H1 (cell line): ENCODE results near the gene SYT13. TPM values are rescaled to one million over a fixed set of nuclear protein-coding genes. Genes with fewer than 3 reads are reported as not detected.

Experiments
- CTCF ChIA-PET: fragments of 300-600 bp; sonication (Branson Sonifier 250); formaldehyde crosslinking; loops from one replicate; lab custom pipeline; 2021; ENCODE audit not compliant: partially characterized antibody; lab: Charles Lee
- POLR2A ChIA-PET: fragments of 300-600 bp; sonication (Branson Sonifier 250); formaldehyde crosslinking; loops from one replicate; lab custom pipeline; 2021; ENCODE audit warnings: inconsistent platforms; ENCODE audit not compliant: partially characterized antibody; lab: Charles Lee
- DNase-seq, 2 experiments: peaks; one replicate each; pipeline versions ENCODE4 v3.0.0 to v3.0.0-alpha.2; 2010 to 2022; ENCODE audit warnings: low spot score in 2 of 2, low read depth in 1 of 2, mixed read lengths in 1 of 2
- FAIRE-seq: peaks from 2 replicates; lab custom pipeline; 2011; peaks lifted over from hg19 to GRCh38; lab: Jason Lieb, UNC
- H2AFZ ChIP-seq: 2 replicates; pipeline ENCODE4 v1.8.1; 2012; ENCODE audit warnings: low read length, inconsistent platforms
- H2AK5ac ChIP-seq: 2 replicates; pipeline ENCODE4 v1.6.1; 2013; ENCODE audit warnings: low read depth, low read length
- H2BK120ac ChIP-seq: replicated peaks from 2 replicates; pipeline ENCODE3; 2013; ENCODE audit warnings: low read depth, low read length, inconsistent platforms
- H2BK12ac ChIP-seq: 2 replicates; pipeline ENCODE4 v1.6.1; 2013; ENCODE audit warnings: low read depth, low read length
- H2BK15ac ChIP-seq: 2 replicates; pipeline ENCODE4 v1.6.1; 2013; ENCODE audit warnings: low read length
- H2BK20ac ChIP-seq: 2 replicates; pipeline ENCODE4 v1.6.1; 2013; ENCODE audit warnings: low read length
- H2BK5ac ChIP-seq: 2 replicates; pipeline ENCODE4 v1.6.1; 2013; ENCODE audit warnings: low read depth, low read length
- H3K14ac ChIP-seq: 2 replicates; pipeline ENCODE4 v1.6.1; 2013; ENCODE audit warnings: inconsistent platforms; ENCODE audit not compliant: insufficient read length
- H3K18ac ChIP-seq: 2 replicates; pipeline ENCODE4 v1.6.1; 2013; ENCODE audit warnings: low read length; ENCODE audit errors: extremely low read depth
- H3K23ac ChIP-seq: 2 replicates; pipeline ENCODE4 v1.6.1; 2013; ENCODE audit warnings: inconsistent platforms; ENCODE audit not compliant: insufficient read length
- H3K23me2 ChIP-seq: 2 replicates; pipeline ENCODE4 v1.6.1; 2013; ENCODE audit warnings: low read depth, low read length
- H3K27ac ChIP-seq: 2 replicates; pipeline ENCODE4 v1.6.1; 2011; ENCODE audit warnings: low read depth, low read length, inconsistent platforms
- H3K27me3 ChIP-seq, 4 experiments: replicated peaks in 1 of 4; 1 replicate in 1 of 4; 2 replicates in 3 of 4; pipeline versions ENCODE4 v1.6.1 to v1.8.1; 2011 to 2013; ENCODE audit warnings: low read length in 3 of 4, mild to moderate bottlenecking in 3 of 4, inconsistent platforms in 2 of 4, mixed read lengths in 2 of 4, moderate library complexity in 1 of 4; ENCODE audit not compliant: control insufficient read depth in 3 of 4, insufficient read depth in 3 of 4; ENCODE audit errors: extremely low read depth in 1 of 4
- H3K36me3 ChIP-seq, 4 experiments: 2 replicates each; pipeline versions ENCODE4 v1.6.1 to v1.8.1; 2011 to 2013; ENCODE audit warnings: mild to moderate bottlenecking in 4 of 4, low read length in 3 of 4, moderate library complexity in 2 of 4, control low read depth in 1 of 4, inconsistent platforms in 1 of 4; ENCODE audit not compliant: insufficient read depth in 4 of 4, control insufficient read depth in 2 of 4
- H3K4ac ChIP-seq: replicated peaks from 2 replicates; pipeline ENCODE3; 2013; ENCODE audit warnings: low read length, low read depth, mixed read lengths, inconsistent platforms; ENCODE audit not compliant: insufficient read length
- H3K4me1 ChIP-seq, 4 experiments: replicated peaks in 1 of 4; 1 replicate in 1 of 4; 2 replicates in 3 of 4; pipeline versions ENCODE4 v1.6.1 to v1.8.1; 2011 to 2013; ENCODE audit warnings: low read length in 3 of 4, inconsistent platforms in 2 of 4, mixed read lengths in 1 of 4; ENCODE audit not compliant: insufficient read depth in 4 of 4, control insufficient read depth in 3 of 4
- H3K4me2 ChIP-seq, 2 experiments: 2 replicates each; pipeline versions ENCODE4 v1.6.1 to v1.8.1; 2011 to 2013; ENCODE audit warnings: low read depth in 2 of 2, low read length in 2 of 2, control low read depth in 1 of 2, inconsistent platforms in 1 of 2, mild to moderate bottlenecking in 1 of 2; ENCODE audit not compliant: insufficient read depth in 1 of 2
- H3K4me3 ChIP-seq, 4 experiments: fragments of 200-600, 300-600 bp in 1 of 4; sonication (generic), shearing (Covaris generic), sonication (Bioruptor Twin) in 1 of 4; 2 replicates each; pipeline versions ENCODE4 v1.5.1 to v1.8.1; 2011 to 2016; ENCODE audit warnings: low read length in 4 of 4, low read depth in 3 of 4, control low read depth in 2 of 4, inconsistent platforms in 2 of 4, mild to moderate bottlenecking in 2 of 4, mixed read lengths in 1 of 4, moderate library complexity in 1 of 4; ENCODE audit not compliant: insufficient read depth in 2 of 4; ENCODE audit errors: extremely low read depth in 1 of 4
- H3K56ac ChIP-seq: replicated peaks from 2 replicates; pipeline ENCODE3; 2013; ENCODE audit warnings: low read depth, mild to moderate bottlenecking, mixed read lengths, low read length, inconsistent platforms; ENCODE audit not compliant: insufficient read length
- H3K79me1 ChIP-seq: 2 replicates; pipeline ENCODE4 v1.6.1; 2013; ENCODE audit warnings: low read depth, low read length, control low read depth
- H3K79me2 ChIP-seq, 2 experiments: 2 replicates each; pipeline versions ENCODE4 v1.6.1 to v1.8.1; 2012 to 2013; ENCODE audit warnings: low read length in 2 of 2, mild to moderate bottlenecking in 2 of 2, inconsistent platforms in 1 of 2; ENCODE audit not compliant: insufficient read depth in 2 of 2, control insufficient read depth in 1 of 2
- H3K9ac ChIP-seq, 4 experiments: replicated peaks in 1 of 4; 1 replicate in 1 of 4; 2 replicates in 3 of 4; pipeline versions ENCODE4 v1.6.1 to v1.8.1; 2011 to 2013; ENCODE audit warnings: low read depth in 3 of 4, low read length in 3 of 4, control low read depth in 2 of 4, mild to moderate bottlenecking in 2 of 4, moderate library complexity in 2 of 4, inconsistent platforms in 1 of 4; ENCODE audit errors: extremely low read depth in 1 of 4
- H3K9me3 ChIP-seq, 2 experiments: 2 replicates each; pipeline versions ENCODE4 v1.6.1 to v1.8.1; 2012 to 2013; ENCODE audit warnings: mild to moderate bottlenecking in 2 of 2, moderate library complexity in 2 of 2, control low read depth in 1 of 2, inconsistent platforms in 1 of 2, low read depth in 1 of 2, low read length in 1 of 2, mixed read lengths in 1 of 2; ENCODE audit not compliant: insufficient read depth in 2 of 2
- H4K20me1 ChIP-seq, 2 experiments: replicated peaks in 1 of 2; 2 replicates each; pipeline versions ENCODE3 to v1.8.1; 2011 to 2013; ENCODE audit warnings: inconsistent platforms in 2 of 2, low read length in 2 of 2, mild to moderate bottlenecking in 1 of 2; ENCODE audit not compliant: insufficient read depth in 2 of 2, control insufficient read depth in 1 of 2
- H4K5ac ChIP-seq: 2 replicates; pipeline ENCODE4 v1.6.1; 2013; ENCODE audit warnings: low read length, low read depth, mixed read lengths, inconsistent platforms; ENCODE audit not compliant: insufficient read length
- H4K8ac ChIP-seq: 2 replicates; pipeline ENCODE4 v1.8.0; 2013; ENCODE audit warnings: mild to moderate bottlenecking, moderate library complexity, low read length, inconsistent platforms; ENCODE audit not compliant: insufficient read depth; ENCODE audit errors: extremely low read depth
- H4K91ac ChIP-seq: replicated peaks from 2 replicates; pipeline ENCODE3; 2013; ENCODE audit warnings: low read length, mixed read lengths, inconsistent platforms; ENCODE audit not compliant: insufficient read length
- BCL11A ChIP-seq, 2 experiments: IDR thresholded peaks; one replicate each; pipeline ENCODE4 v1.6.1; 2011; ENCODE audit warnings: low read depth in 2 of 2, low read length in 2 of 2, mild to moderate bottlenecking in 2 of 2
- BRCA1 ChIP-seq: IDR thresholded peaks from 2 replicates; pipeline ENCODE4 v1.6.1; 2012; ENCODE audit warnings: low read depth, low read length, improper control_type of control experiment
- CREB1 ChIP-seq: IDR thresholded peaks from 2 replicates; pipeline ENCODE4 v1.6.1; 2012; ENCODE audit warnings: inconsistent platforms
- EGR1 ChIP-seq: IDR thresholded peaks from 2 replicates; pipeline ENCODE4 v1.6.1; 2011; ENCODE audit warnings: low read depth, low read length, borderline replicate concordance
- GTF2F1 ChIP-seq: IDR thresholded peaks from 2 replicates; pipeline ENCODE4 v1.6.1; 2012; ENCODE audit warnings: low read depth, low read length, improper control_type of control experiment, borderline replicate concordance
- HDAC2 ChIP-seq, 2 experiments: fragments of 300-600 bp in 1 of 2; sonication (generic) in 1 of 2; IDR thresholded peaks; 2 replicates each; pipeline ENCODE4 v1.6.1; 2011 to 2012; ENCODE audit warnings: low read depth in 2 of 2, low read length in 2 of 2, mild to moderate bottlenecking in 2 of 2, moderate library complexity in 2 of 2, borderline replicate concordance in 1 of 2, inconsistent platforms in 1 of 2
- KDM4A ChIP-seq: IDR thresholded peaks from one replicate; pipeline ENCODE4 v1.7.1; 2012; ENCODE audit warnings: low read depth, mild to moderate bottlenecking, moderate library complexity, low read length, inconsistent platforms; ENCODE audit not compliant: severe bottlenecking
- KDM5A ChIP-seq: fragments of 200-600 bp; IDR thresholded peaks from 2 replicates; pipeline ENCODE4 v1.7.1; 2012; ENCODE audit warnings: mild to moderate bottlenecking, low read length, inconsistent platforms, mixed read lengths
- SRF ChIP-seq: IDR thresholded peaks from 2 replicates; pipeline ENCODE4 v1.6.1; 2011; ENCODE audit warnings: mild to moderate bottlenecking, low read depth, low read length, moderate library complexity
- TAF1 ChIP-seq: IDR thresholded peaks from 2 replicates; pipeline ENCODE4 v1.6.1; 2011; ENCODE audit warnings: mild to moderate bottlenecking, low read depth, low read length
- TCF12 ChIP-seq: IDR thresholded peaks from 2 replicates; pipeline ENCODE4 v1.6.1; 2011; ENCODE audit warnings: low read depth, mild to moderate bottlenecking, low read length
- ZNF274 ChIP-seq: IDR thresholded peaks from 2 replicates; pipeline ENCODE4 v1.7.0; 2012; ENCODE audit warnings: low read length, borderline replicate concordance; ENCODE audit errors: extremely low read depth
- WGBS, 2 experiments: shearing (Covaris generic) in 1 of 2; methylation state at CpG; one replicate each; pipeline versions ENCODE4 v1.1.6 to v1.1.7; 2013 to 2015; ENCODE audit warnings: low lambda C conversion rate in 2 of 2, mixed read lengths in 2 of 2, inconsistent platforms in 1 of 2, low coverage in 1 of 2, missing lambda C conversion rate in 1 of 2; ENCODE audit not compliant: insufficient replicate concordance in 2 of 2, insufficient coverage in 1 of 2, insufficient read length in 1 of 2; ENCODE audit errors: extremely low coverage in 1 of 2, missing lambda C conversion rate in 1 of 2; 5-methylcytosine and 5-hydroxymethylcytosine counted together
- polyA plus RNA-seq, 7 experiments: library from polyadenylated mRNA; depleted of rRNA in 3 of 7; stranded (reverse) in 5 of 7; unstranded in 2 of 7; fragments of >200 nt in 5 of 7; fragments of 200-250 nt in 2 of 7; gene quantifications; 1 replicate in 5 of 7; 2 replicates in 1 of 7; 4 replicates in 1 of 7; pipeline versions ENCODE4 v1.2.1 to v1.2.3, GENCODE V29; 2011 to 2013; ENCODE audit warnings: missing spikeins in 2 of 7, mixed read lengths in 2 of 7
- total RNA-seq: library from RNA; stranded (reverse); fragmentation: NEBNext Ultra II Directional; extraction: Animal tissue kit (Norgen Biotek cat#: 25700); gene quantifications from 2 replicates; pipeline ENCODE4 v1.2.1, GENCODE V29; 2021

The SYT13 gene
- total and polyA plus RNA-seq, 2 of the 8 experiments (the other 6 are each of a cell fraction or from before 2014, with no cell fraction given): 4.8 to 13.2 TPM

DNA sequence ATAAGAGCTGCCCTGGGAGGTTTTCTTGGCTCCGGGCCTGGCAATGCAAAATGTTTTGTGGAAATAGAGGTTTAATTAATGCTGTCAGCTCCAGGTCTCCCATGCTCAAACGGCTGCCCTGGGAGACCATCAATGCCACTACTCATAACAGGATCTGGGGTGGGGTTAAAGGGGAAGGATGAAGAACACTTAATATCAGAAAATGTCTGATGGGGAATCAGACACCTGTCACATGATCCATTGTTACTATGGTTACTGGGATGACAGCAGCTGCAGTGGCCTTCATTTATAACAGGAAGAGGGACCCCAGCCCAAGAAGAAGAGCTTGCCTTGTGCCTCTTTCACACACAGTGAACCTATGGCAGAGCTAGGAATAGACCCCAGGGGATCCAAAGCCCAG is 2.2 kb upstream of the SYT13 start:
- Histone ChIP-seq H4K91ac (no peak overlapping the region), H3K79me2 (no peaks in the 10 kb centered on the region), H3K4me2 (no peak overlapping the region), H3K4me3 (no peak overlapping the region), H3K18ac (no peak overlapping the region), H3K27me3 (peaks cover 2 to 18% (median 14%) of the 10 kb centered on the region in 4 experiments), H3K36me3 (no peaks in the 10 kb centered on the region), H3K9me3 (no peaks in the 10 kb centered on the region), H3K23me2 (peaks cover 12% of the 10 kb centered on the region; the same call in 1 of the 2 replicates), H2BK120ac (no peak overlapping the region), H3K14ac (no peak overlapping the region), H3K56ac (no peak overlapping the region), H4K8ac (no peak overlapping the region), H3K4me1 (peaks cover 0 to 9% (median 3%) of the 10 kb centered on the region in 4 experiments; a peak in 5 of 7 replicates), H2BK5ac (no peak overlapping the region), H2AK5ac (no peak overlapping the region), H2BK15ac (no peak overlapping the region), H3K23ac (no peak overlapping the region), H4K5ac (no peak overlapping the region), H3K4ac (no peak overlapping the region), H4K20me1 (no peaks in the 10 kb centered on the region), H3K27ac (no peak overlapping the region), H2BK20ac (no peak overlapping the region), H2BK12ac (no peak overlapping the region), H3K9ac (no peak overlapping the region), H3K79me1 (no peaks in the 10 kb centered on the region), H2AFZ (no peak overlapping the region)
- no peak for DNase-seq
- POLR2A ChIA-PET: interaction anchor here (0.9 kb wide), 1 partner anchor 9 kb away, joined by 3 read pairs; no protein-coding TSS in a partner anchor
- no peak for FAIRE-seq
- CTCF ChIA-PET: interaction anchor here (1.0 to 16.2 kb wide), 10 partner anchors 20 to 653 kb away, joined by 3 to 211 read pairs (median 5); no protein-coding TSS in a partner anchor
- TF ChIP-seq ZNF274 (no peak), BRCA1 (no peak), BCL11A (IDR thresholded peaks at IDR 0.05; ENCODE audit: low read depth in 2 of 2, low read length in 2 of 2) (no peak), KDM4A (no peak), SRF (no peak), EGR1 (no peak), TAF1 (no peak), CREB1 (no peak), GTF2F1 (no peak), TCF12 (no peak), HDAC2 (IDR thresholded peaks at IDR 0.05; ENCODE audit: borderline replicate concordance in 1 of 2, low read depth in 2 of 2, low read length in 2 of 2) (no peak), KDM5A (no peak)
- WGBS, 2 experiments: 86% methylated on average over 2 of the region's 2 CpGs; no CpG with 5 or more reads in 1 of the 2 experiments
